ENCODE results near the gene TNFSF18. TPM values are rescaled to one million over a fixed set of nuclear protein-coding genes. Genes with fewer than 3 reads are reported as not detected.

The TNFSF18 gene
- total and polyA plus RNA-seq, 10 of the 15 experiments (the other 5 are each of a cell fraction or from before 2014, with no cell fraction given): not detected

- Histone ChIP-seq H4K20me1 (ENCODE audit: control insufficient read depth, insufficient read depth) (no peaks in the 10 kb centered on the region), H3K27me3 (replicated peaks in 1 of 2; ENCODE audit: control insufficient read depth in 2 of 2, insufficient read depth in 2 of 2, low read length in 1 of 2) (peaks cover 0 to 2% of the 10 kb centered on the region in 2 experiments; a peak in 2 of 4 replicates), H2AFZ (ENCODE audit: control insufficient read depth, low read depth, low read length) (no peak overlapping the region), H3K27ac (ENCODE audit: control insufficient read depth, insufficient read depth) (no peak overlapping the region), H3K4me2 (ENCODE audit: control insufficient read depth, insufficient read depth) (no peak overlapping the region), H3K9ac (ENCODE audit: control insufficient read depth, insufficient read depth, low read length) (no peak overlapping the region), H3K36me3 (ENCODE audit: control insufficient read depth in 2 of 2, insufficient read depth in 2 of 2, low read length in 1 of 2) (no peaks in the 10 kb centered on the region), H3K4me3 (no peak overlapping the region), H3K79me2 (ENCODE audit: control insufficient read depth, insufficient read depth, low read length) (no peaks in the 10 kb centered on the region), H3K9me3 (replicated peaks; ENCODE audit: control insufficient read depth, insufficient read depth, low read length) (no peaks in the 10 kb centered on the region), H3K4me1 (ENCODE audit: control insufficient read depth, insufficient read depth, low read length) (peaks cover 7% of the 10 kb centered on the region)
- 63% methylated on average over 3 of the region's 3 CpGs for WGBS (ENCODE audit: insufficient coverage, insufficient replicate concordance, low lambda C conversion rate, missing lambda C conversion rate)
- TF ChIP-seq HDGF (IDR thresholded peaks at IDR 0.05) (no peak), HSF1 (IDR thresholded peaks at IDR 0.05; ENCODE audit: low read depth, low read length) (no peak), NR2C2 (IDR thresholded peaks at IDR 0.05; ENCODE audit: borderline replicate concordance, control insufficient read depth, insufficient read length, low read depth) (no peak), POLR2AphosphoS2 (IDR thresholded peaks at IDR 0.05; ENCODE audit: low read depth, low read length) (no peak), YBX1 (IDR thresholded peaks at IDR 0.05) (no peak), HCFC1 (IDR thresholded peaks at IDR 0.05; ENCODE audit: low read length) (no peak), EP300 (IDR thresholded peaks at IDR 0.05; ENCODE audit: borderline replicate concordance in 1 of 2, control insufficient read depth in 1 of 2, low read depth in 2 of 2, low read length in 2 of 2) (no peak), BMI1 (IDR thresholded peaks at IDR 0.05; ENCODE audit: borderline replicate concordance) (no peak), HDAC2 (IDR thresholded peaks at IDR 0.05) (no peak), POLR2AphosphoS5 (IDR thresholded peaks at IDR 0.05; ENCODE audit: low read length) (no peak), STAT3 (IDR thresholded peaks at IDR 0.05; ENCODE audit: low read depth, low read length) (no peak), SMC3 (IDR thresholded peaks at IDR 0.05; ENCODE audit: borderline replicate concordance, low read length) (no peak), USF2 (IDR thresholded peaks at IDR 0.05; ENCODE audit: borderline replicate concordance, low read depth, low read length) (no peak), IRF3 (IDR thresholded peaks at IDR 0.05) (no peak)
- TF ChIP-seq, protein P1, sequence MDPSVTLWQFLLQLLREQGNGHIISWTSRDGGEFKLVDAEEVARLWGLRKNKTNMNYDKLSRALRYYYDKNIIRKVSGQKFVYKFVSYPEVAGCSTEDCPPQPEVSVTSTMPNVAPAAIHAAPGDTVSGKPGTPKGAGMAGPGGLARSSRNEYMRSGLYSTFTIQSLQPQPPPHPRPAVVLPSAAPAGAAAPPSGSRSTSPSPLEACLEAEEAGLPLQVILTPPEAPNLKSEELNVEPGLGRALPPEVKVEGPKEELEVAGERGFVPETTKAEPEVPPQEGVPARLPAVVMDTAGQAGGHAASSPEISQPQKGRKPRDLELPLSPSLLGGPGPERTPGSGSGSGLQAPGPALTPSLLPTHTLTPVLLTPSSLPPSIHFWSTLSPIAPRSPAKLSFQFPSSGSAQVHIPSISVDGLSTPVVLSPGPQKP (IDR thresholded peaks at IDR 0.05; ENCODE audit: low read depth, low read length): no peak
- DNase-seq (ENCODE audit: low read depth, low spot score) (no peak), FAIRE-seq (no peak), ATAC-seq (no peak)
- ChIA-PET RAD21 (ENCODE audit: unreplicated experiment) (no interaction called here), SMC1A (ENCODE audit: uncharacterized antibody, unreplicated experiment) (interaction anchor here (1.4 kb wide), 1 partner anchor 217 kb away, joined by 4 read pairs; no protein-coding TSS in a partner anchor), CTCF (no interaction called here), POLR2A (no interaction called here)
- in situ Hi-C loops (cut with MboI) (no loop called here), intact Hi-C loops (cut with micrococcal nuclease; ENCODE audit: unreplicated experiment) (no loop called here)
- BruUV-seq (replicated peaks): no TSS peak
Observed at GRCh38 chr1:173042806-173043205, 7.9 kb downstream of the TNFSF18 start.

Measured in GM12878 (cell line).